Measurements from ENCODE around the gene ITPR1.

DNA sequence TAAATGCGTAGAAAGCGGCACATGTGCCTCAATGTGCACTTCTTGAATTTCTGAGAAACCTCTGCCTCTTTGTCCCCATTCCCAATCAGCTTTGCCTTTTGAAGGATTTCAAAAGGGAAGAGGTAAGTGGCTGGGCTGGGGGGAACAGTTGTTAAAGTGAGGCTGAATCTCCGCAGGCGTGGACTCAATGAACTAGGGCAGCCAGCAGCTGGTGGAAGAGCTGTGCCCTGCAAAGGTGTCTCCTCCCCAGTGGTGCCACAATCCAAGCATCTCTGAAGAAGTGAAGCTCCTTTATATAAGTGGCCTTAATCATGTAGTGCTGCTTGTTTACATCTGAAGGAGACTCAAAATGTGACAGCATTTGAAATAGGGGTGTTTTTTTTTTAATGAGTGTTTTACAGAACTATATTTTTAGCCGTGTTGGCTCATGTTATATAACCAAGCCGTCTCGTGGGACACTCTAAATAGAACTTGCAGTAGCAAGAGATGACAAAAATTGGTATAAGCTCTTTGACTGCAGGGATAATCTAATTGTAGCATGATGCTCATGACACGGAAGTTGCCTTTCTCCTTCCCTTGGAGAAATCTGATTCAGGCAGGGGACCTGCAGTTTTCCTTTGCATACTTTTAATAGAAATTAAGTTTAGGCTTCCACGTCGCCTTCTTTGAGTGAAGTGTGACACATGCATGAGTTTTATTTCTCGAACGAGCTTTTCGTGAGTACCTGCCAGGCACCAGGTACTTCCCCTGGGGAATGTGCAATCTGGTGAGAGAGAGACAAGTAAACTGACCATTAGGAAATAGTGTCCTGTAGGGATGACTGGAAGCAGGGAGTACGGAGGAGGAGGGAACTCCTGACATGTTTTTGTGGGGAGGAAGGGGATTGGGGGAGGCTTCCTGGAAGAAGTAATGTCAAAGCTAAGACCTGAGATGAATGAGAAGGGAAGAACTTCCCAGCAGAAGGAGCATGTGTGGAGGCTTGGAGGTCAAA, 306.4 kb downstream of the ITPR1 start:
- TF ChIP-seq, protein P1, sequence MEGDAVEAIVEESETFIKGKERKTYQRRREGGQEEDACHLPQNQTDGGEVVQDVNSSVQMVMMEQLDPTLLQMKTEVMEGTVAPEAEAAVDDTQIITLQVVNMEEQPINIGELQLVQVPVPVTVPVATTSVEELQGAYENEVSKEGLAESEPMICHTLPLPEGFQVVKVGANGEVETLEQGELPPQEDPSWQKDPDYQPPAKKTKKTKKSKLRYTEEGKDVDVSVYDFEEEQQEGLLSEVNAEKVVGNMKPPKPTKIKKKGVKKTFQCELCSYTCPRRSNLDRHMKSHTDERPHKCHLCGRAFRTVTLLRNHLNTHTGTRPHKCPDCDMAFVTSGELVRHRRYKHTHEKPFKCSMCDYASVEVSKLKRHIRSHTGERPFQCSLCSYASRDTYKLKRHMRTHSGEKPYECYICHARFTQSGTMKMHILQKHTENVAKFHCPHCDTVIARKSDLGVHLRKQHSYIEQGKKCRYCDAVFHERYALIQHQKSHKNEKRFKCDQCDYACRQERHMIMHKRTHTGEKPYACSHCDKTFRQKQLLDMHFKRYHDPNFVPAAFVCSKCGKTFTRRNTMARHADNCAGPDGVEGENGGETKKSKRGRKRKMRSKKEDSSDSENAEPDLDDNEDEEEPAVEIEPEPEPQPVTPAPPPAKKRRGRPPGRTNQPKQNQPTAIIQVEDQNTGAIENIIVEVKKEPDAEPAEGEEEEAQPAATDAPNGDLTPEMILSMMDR (IDR thresholded peaks at IDR 0.05): no peak
- TF ChIP-seq POLR2A (IDR thresholded peaks at IDR 0.05): no peak
